ENCODE data around the gene CXCL8.

Gene CXCL8

GRCh38 chr4:73718375-73719373 is 21.7 kb upstream of the CXCL8 start:
- no peak for DNase-seq

GRCh38 chr4:73721435-73721834 is 18.9 kb upstream of the CXCL8 start:
- no peak for DNase-seq

- no peak for DNase-seq
These were observed 18.5 kb upstream of the CXCL8 start for GRCh38 chr4:73721909-73722308.

- no peak for DNase-seq
These were observed 17.3 kb upstream of the CXCL8 start for GRCh38 chr4:73723023-73723422.

- no peak for DNase-seq
These were observed 16.4 kb upstream of the CXCL8 start for GRCh38 chr4:73723928-73724327.

GRCh38 chr4:73725510-73725909 is 14.9 kb upstream of the CXCL8 start:
- DNase-seq: no peak

GRCh38 chr4:73725985-73726384 is 14.4 kb upstream of the CXCL8 start:
- DNase-seq: no peak

- DNase-seq: no peak
These were observed 12.7 kb upstream of the CXCL8 start for GRCh38 chr4:73727685-73728084.

GRCh38 chr4:73728091-73728741 is 12.2 kb upstream of the CXCL8 start:
- DNase-seq: no peak

GRCh38 chr4:73729534-73730165 is 10.7 kb upstream of the CXCL8 start:
- peak in 42 of 58 donors; percentile 0 to 63 (median 22) for DNase-seq

- no peak for DNase-seq
These were observed 10.1 kb upstream of the CXCL8 start for GRCh38 chr4:73730292-73730691.

- DNase-seq: no peak
These were observed 9.5 kb upstream of the CXCL8 start for GRCh38 chr4:73730867-73731266.

- peak in 3 of 58 donors; percentile 1 to 31 (median 1) for DNase-seq
These were observed 8.3 kb upstream of the CXCL8 start for GRCh38 chr4:73731968-73732610.

- DNase-seq: no peak
These were observed 7.5 kb upstream of the CXCL8 start for GRCh38 chr4:73732759-73733431.

GRCh38 chr4:73734530-73735001 is 5.8 kb upstream of the CXCL8 start:
- no peak for DNase-seq

- no peak for DNase-seq
These were observed 5.1 kb upstream of the CXCL8 start for GRCh38 chr4:73735231-73735630.

- no peak for DNase-seq
These were observed 821 bp downstream of the CXCL8 start for GRCh38 chr4:73741031-73741749.

- no peak for DNase-seq
These were observed 1.6 kb downstream of the CXCL8 start for GRCh38 chr4:73741750-73742489.

GRCh38 chr4:73742490-73743160 is 2.3 kb downstream of the CXCL8 start:
- DNase-seq: no peak
